ENCODE data around the gene CDH4. TPM values are rescaled to one million over a fixed set of nuclear protein-coding genes. Genes with fewer than 3 reads are reported as not detected.

Gene CDH4
- total and polyA plus RNA-seq, 2 donors (not counting 3 experiments of a cell fraction or from before 2014, with no cell fraction given) = 0.17 to 0.51 TPM

DNA sequence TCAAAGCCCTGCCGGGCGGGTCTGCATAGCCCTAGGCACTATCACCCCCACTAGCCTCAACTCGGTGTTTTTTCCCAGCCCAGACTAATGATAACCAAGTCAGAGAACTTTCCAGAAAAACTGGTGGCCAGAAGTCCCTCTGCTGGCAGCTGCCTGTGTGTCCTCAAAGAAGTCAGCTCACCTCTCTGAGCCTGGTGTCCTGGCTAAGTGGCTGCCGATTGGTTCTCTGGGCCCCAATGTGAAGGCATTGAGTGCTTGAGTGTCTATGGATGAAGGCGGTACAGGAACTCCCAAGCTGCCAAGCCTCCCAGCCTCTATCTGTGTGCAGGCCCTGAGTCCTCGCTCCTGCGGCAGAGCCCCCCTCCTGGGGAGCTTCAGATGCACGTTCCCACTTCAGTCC is 458.0 kb downstream of the CDH4 start:
- no peak overlapping the region for H3K4me3 ChIP-seq (replicated peaks in 1 of 3; ENCODE audit: insufficient read depth in 1 of 3, low read depth in 1 of 3, low read length in 3 of 3)
- H3K9ac ChIP-seq (replicated peaks; ENCODE audit: extremely low read depth, insufficient read depth, low read length) = no peak overlapping the region
- H3K79me2 ChIP-seq (ENCODE audit: control insufficient read depth, insufficient read depth, low read length) = no peaks in the 10 kb centered on the region
- FAIRE-seq (no peak), DNase-seq (ENCODE audit: low read depth, low spot score) (no peak)
- ChIA-PET POLR2A (no interaction called here), CTCF (no interaction called here)
- no TSS peak for BruUV-seq (replicated peaks)
- H3K9me1 ChIP-seq (replicated peaks; ENCODE audit: control insufficient read depth, extremely low read depth, insufficient read depth, low read length) = no peaks in the 10 kb centered on the region
- H3K4me1 ChIP-seq (ENCODE audit: control insufficient read depth, extremely low read depth, insufficient read depth, low read length) = no peaks in the 10 kb centered on the region
- no peaks in the 10 kb centered on the region for H3K27me3 ChIP-seq (ENCODE audit: control insufficient read depth in 2 of 2, insufficient read depth in 2 of 2, low read length in 2 of 2)
- peaks cover 3% of the 10 kb centered on the region for H3K9me3 ChIP-seq (replicated peaks; ENCODE audit: control insufficient read depth, insufficient read depth, low read length)
- no peak overlapping the region for H2AFZ ChIP-seq (ENCODE audit: low read depth, low read length)
- intact Hi-C loops (cut with micrococcal nuclease) = no loop called here
- no peak overlapping the region for H3K27ac ChIP-seq (ENCODE audit: insufficient read depth, low read depth, low read length)
- H3K36me3 ChIP-seq (ENCODE audit: control insufficient read depth in 2 of 2, extremely low read depth in 1 of 2, insufficient read depth in 2 of 2, low read length in 2 of 2) = no peaks in the 10 kb centered on the region
- dilution Hi-C loops (cut with MboI; ENCODE audit: extremely low pct_ligation_motif_present, low sequenced_read_pairs) = no loop called here
- H4K20me1 ChIP-seq (replicated peaks; ENCODE audit: control insufficient read depth, extremely low read depth, insufficient read depth, low read length) = no peaks in the 10 kb centered on the region
- H3K4me2 ChIP-seq (ENCODE audit: insufficient read depth, low read length) = no peak overlapping the region
- TF ChIP-seq FOS (IDR thresholded peaks at IDR 0.05; ENCODE audit: borderline replicate concordance, insufficient read depth, low read length) (no peak), MYC (IDR thresholded peaks at IDR 0.05; ENCODE audit: low read depth, low read length) (no peak)

DNA sequence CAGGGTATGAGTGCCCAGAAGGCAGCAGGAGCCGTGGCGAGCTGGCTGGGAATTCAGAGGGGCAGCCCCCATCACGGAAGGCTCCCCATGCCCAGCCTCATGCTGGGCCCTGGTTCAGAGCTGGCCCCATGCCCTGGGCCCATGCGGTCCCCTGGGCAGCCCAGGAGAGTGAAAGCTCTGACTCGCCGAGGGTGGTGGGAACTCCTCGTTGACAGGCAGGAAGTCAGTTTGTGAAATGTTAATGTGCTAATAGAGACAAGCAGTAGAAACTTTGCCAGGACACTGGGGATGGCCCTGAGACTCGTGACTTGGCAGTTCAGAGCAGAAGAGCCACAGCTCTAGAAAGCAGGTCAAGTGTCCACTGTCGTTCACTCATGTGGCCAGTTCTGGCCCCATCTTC is 460.6 kb downstream of the CDH4 start:
- no peaks in the 10 kb centered on the region for H3K79me2 ChIP-seq (ENCODE audit: control insufficient read depth, insufficient read depth, low read length)
- H2AFZ ChIP-seq (ENCODE audit: low read depth, low read length) = no peak overlapping the region
- intact Hi-C loops (cut with micrococcal nuclease) = no loop called here
- H3K4me1 ChIP-seq (ENCODE audit: control insufficient read depth, extremely low read depth, insufficient read depth, low read length) = no peaks in the 10 kb centered on the region
- peaks cover 2% of the 10 kb centered on the region for H3K9me3 ChIP-seq (replicated peaks; ENCODE audit: control insufficient read depth, insufficient read depth, low read length)
- TF ChIP-seq POLR2AphosphoS5 (IDR thresholded peaks at IDR 0.05; ENCODE audit: insufficient read depth, low read depth, low read length) (no peak), FOS (IDR thresholded peaks at IDR 0.05; ENCODE audit: borderline replicate concordance, insufficient read depth, low read length) (no peak), GATA2 (IDR thresholded peaks at IDR 0.05; ENCODE audit: insufficient read depth, insufficient read length, low read depth, low read length) (no peak), EZH2 (IDR thresholded peaks at IDR 0.05; ENCODE audit: borderline replicate concordance, low read depth, low read length, severe bottlenecking) (no peak), MYC (IDR thresholded peaks at IDR 0.05; ENCODE audit: low read depth, low read length) (no peak), POLR2A (IDR thresholded peaks at IDR 0.05; ENCODE audit: low read depth, low read length) (no peak), JUN (IDR thresholded peaks at IDR 0.05; ENCODE audit: borderline replicate concordance, insufficient read depth, insufficient read length, low read depth) (no peak)
- TF ChIP-seq, protein P1, sequence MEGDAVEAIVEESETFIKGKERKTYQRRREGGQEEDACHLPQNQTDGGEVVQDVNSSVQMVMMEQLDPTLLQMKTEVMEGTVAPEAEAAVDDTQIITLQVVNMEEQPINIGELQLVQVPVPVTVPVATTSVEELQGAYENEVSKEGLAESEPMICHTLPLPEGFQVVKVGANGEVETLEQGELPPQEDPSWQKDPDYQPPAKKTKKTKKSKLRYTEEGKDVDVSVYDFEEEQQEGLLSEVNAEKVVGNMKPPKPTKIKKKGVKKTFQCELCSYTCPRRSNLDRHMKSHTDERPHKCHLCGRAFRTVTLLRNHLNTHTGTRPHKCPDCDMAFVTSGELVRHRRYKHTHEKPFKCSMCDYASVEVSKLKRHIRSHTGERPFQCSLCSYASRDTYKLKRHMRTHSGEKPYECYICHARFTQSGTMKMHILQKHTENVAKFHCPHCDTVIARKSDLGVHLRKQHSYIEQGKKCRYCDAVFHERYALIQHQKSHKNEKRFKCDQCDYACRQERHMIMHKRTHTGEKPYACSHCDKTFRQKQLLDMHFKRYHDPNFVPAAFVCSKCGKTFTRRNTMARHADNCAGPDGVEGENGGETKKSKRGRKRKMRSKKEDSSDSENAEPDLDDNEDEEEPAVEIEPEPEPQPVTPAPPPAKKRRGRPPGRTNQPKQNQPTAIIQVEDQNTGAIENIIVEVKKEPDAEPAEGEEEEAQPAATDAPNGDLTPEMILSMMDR (IDR thresholded peaks at IDR 0.05; ENCODE audit: extremely low read depth in 1 of 2, insufficient read depth in 1 of 2, low read depth in 1 of 2, low read length in 2 of 2) = no peak
- TF ChIP-seq, protein P2, sequence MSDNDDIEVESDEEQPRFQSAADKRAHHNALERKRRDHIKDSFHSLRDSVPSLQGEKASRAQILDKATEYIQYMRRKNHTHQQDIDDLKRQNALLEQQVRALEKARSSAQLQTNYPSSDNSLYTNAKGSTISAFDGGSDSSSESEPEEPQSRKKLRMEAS (IDR thresholded peaks at IDR 0.05; ENCODE audit: insufficient read depth, insufficient read length) = no peak
- H4K20me1 ChIP-seq (replicated peaks; ENCODE audit: control insufficient read depth, extremely low read depth, insufficient read depth, low read length) = no peaks in the 10 kb centered on the region
- H3K4me2 ChIP-seq (ENCODE audit: insufficient read depth, low read length) = no peak overlapping the region
- H3K36me3 ChIP-seq (ENCODE audit: control insufficient read depth in 2 of 2, extremely low read depth in 1 of 2, insufficient read depth in 2 of 2, low read length in 2 of 2) = no peaks in the 10 kb centered on the region
- no peak overlapping the region for H3K9ac ChIP-seq (replicated peaks; ENCODE audit: extremely low read depth, insufficient read depth, low read length)
- H3K4me3 ChIP-seq (replicated peaks in 1 of 3; ENCODE audit: insufficient read depth in 1 of 3, low read depth in 1 of 3, low read length in 3 of 3) = no peak overlapping the region
- dilution Hi-C loops (cut with MboI; ENCODE audit: extremely low pct_ligation_motif_present, low sequenced_read_pairs) = no loop called here
- no peak overlapping the region for H3K27ac ChIP-seq (ENCODE audit: insufficient read depth, low read depth, low read length)
- no peaks in the 10 kb centered on the region for H3K27me3 ChIP-seq (ENCODE audit: control insufficient read depth in 2 of 2, insufficient read depth in 2 of 2, low read length in 2 of 2)
- DNase-seq (ENCODE audit: low read depth, low spot score) = no peak
- CTCF ChIA-PET = no interaction called here
- POLR2A ChIA-PET = no interaction called here
- FAIRE-seq = no peak
- no peaks in the 10 kb centered on the region for H3K9me1 ChIP-seq (replicated peaks; ENCODE audit: control insufficient read depth, extremely low read depth, insufficient read depth, low read length)
- no TSS peak for BruUV-seq (replicated peaks)

Data from endothelial cell of umbilical vein (primary cell).